D721Med (cell line): ENCODE results near the gene FAM81A.

Experiments
- DNase-seq: peaks from one replicate; pipeline ENCODE4 v3.0.0; 2011; ENCODE audit warnings: low spot score; ENCODE audit not compliant: insufficient read length
- FAIRE-seq: peaks from 2 replicates; lab custom pipeline; 2011; peaks lifted over from hg19 to GRCh38; lab: Jason Lieb, UNC
- TF ChIP-seq, protein P1 (sequence below): IDR thresholded peaks from 2 replicates; pipeline ENCODE4 v1.5.1; 2012; ENCODE audit warnings: mild to moderate bottlenecking, control low read depth; ENCODE audit not compliant: insufficient read depth; ENCODE audit errors: missing control alignments

FAM81A gene

DNA sequence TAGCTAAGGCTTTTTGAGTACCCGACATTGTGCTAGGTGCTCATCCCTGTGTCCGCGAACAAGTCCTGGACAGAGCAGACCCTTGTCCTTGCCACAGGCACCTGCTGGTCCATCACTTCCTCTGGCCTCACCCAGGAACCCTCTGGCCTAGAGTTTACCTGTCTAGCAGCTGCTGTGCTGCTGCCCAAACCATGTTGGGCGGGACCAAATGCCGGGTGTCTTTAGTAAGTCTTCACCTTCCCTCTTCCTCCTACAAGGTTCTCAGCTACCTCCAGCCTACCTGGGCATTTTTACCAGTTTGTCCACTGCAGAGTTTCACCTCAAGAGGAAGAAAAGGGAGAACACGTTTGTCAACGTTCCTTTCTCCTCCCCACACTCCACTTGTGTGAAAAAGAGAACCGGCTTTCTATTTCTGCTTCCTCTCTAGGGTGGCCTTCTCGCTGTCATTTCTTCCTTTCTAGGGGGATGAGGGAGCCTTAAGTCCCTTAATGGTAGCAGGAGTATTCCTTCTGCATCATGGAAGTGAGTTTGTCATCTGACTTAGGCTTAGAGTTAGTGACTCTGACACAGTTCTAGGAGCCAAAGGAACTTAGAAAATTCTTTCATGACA is 93.2 kb downstream of the FAM81A start:
- DNase-seq (no peak), FAIRE-seq (no peak)
- TF ChIP-seq, protein P1, sequence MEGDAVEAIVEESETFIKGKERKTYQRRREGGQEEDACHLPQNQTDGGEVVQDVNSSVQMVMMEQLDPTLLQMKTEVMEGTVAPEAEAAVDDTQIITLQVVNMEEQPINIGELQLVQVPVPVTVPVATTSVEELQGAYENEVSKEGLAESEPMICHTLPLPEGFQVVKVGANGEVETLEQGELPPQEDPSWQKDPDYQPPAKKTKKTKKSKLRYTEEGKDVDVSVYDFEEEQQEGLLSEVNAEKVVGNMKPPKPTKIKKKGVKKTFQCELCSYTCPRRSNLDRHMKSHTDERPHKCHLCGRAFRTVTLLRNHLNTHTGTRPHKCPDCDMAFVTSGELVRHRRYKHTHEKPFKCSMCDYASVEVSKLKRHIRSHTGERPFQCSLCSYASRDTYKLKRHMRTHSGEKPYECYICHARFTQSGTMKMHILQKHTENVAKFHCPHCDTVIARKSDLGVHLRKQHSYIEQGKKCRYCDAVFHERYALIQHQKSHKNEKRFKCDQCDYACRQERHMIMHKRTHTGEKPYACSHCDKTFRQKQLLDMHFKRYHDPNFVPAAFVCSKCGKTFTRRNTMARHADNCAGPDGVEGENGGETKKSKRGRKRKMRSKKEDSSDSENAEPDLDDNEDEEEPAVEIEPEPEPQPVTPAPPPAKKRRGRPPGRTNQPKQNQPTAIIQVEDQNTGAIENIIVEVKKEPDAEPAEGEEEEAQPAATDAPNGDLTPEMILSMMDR = no peak

DNA sequence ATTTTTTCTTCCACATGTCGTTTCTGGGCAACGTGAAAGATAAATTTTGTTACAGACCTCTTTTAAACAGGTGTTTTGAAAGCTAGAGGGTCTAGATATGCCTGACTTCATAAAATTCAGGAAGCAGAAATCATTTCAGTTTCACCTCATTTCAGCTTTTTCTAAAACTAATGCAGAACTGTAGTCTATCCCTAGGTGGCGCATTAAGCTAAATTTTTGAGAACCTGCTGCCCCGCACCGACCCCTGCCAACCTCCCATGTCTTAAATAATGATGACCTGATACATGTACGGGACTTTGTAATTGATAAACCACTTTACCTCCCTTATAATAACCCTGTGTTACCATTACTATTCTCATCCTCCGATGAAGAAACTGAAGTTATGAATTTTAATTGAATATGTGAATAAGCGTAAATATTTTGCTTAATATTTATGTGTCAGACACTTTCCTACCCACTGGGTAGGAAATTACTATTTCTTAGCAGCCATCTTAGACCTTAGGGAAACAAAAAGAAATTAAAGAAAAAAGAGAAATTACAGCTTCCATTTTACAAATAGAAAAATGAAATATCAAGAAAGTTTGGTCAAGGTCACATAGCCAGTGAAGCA is 94.9 kb downstream of the FAM81A start:
- FAIRE-seq (no peak), DNase-seq (no peak)
- TF ChIP-seq, protein P1 = peak; percentile 76

DNA sequence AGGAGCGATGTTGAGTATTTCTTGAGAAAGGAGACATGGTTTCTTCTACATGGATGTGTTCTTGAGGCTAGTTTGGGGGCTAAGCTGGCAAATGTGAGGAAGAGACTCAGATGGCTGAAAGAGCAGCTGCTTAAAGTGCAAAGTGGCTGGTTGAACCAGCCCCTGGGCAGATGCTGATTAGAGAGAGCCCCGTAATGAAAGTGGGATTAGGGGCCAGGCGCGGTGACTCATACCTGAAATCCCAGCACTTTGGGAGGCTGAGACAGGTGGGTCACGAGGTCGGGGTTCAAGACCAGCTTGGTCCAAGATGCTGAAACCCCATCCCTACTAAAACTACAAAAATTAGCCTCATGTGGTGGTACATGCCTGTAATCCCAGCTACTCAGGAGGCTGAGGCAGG is 98.6 kb downstream of the FAM81A start:
- FAIRE-seq = no peak
- no peak for DNase-seq
- TF ChIP-seq, protein P1 = no peak

DNA sequence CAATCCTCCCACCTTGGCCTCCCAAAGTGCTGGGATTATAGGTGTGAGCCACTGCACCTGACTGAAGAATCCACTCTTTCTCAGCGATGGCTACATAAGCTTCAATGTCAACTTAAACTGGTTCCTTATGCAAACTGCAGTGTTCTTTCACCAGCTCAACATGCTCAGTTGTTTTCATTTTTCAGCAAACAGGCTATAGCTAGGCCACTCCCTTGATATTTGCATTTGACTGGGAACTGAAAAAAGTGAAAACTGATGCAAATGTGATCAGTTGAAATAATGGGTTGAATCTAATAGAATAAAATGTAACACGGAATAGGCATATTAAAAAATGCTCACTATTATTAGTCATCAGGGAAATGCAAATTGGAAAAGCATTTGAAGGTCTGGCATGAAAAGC is 99.4 kb downstream of the FAM81A start:
- TF ChIP-seq, protein P1 = no peak
- FAIRE-seq = no peak
- no peak for DNase-seq

DNA sequence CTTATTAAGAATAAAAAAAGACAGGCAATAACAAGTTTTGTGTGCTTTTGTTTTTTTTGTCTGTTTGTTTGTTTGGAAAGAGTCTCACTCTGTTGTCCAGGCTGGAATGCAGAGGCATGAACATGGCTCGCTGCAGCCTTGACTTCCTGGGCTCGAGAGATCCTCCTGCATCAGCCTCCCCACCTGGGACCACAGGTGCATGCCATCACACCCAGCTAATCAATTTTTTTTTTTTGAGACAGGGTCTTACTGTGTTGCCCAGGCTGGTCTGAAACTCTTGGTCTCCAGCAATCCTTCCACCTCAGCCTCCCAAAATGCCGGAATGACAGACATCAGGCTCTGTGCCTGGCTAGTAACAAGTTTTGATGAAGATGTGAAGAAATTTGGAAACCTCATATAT is 100.5 kb downstream of the FAM81A start:
- DNase-seq (no peak), FAIRE-seq (no peak)
- TF ChIP-seq, protein P1 = no peak

DNA sequence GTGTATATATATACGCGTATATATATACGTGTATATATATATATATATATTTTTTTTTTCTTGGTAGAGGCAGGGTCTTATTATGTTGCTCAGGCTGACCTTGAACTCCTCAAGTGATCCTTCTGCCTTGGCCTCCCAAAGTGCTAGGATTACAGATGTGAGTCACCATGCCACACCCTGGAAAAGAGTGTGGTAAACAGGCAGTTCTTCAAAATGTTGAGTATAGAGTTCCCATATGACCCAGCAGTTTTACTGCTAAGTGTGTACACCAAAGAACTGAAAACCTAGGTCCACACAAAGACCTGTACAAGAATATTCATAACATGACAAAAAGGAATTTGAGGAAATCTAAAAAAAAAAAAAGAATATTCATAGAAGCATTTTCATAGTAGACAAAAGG is 101.8 kb downstream of the FAM81A start:
- DNase-seq = no peak
- TF ChIP-seq, protein P1 = no peak
- no peak for FAIRE-seq

DNA sequence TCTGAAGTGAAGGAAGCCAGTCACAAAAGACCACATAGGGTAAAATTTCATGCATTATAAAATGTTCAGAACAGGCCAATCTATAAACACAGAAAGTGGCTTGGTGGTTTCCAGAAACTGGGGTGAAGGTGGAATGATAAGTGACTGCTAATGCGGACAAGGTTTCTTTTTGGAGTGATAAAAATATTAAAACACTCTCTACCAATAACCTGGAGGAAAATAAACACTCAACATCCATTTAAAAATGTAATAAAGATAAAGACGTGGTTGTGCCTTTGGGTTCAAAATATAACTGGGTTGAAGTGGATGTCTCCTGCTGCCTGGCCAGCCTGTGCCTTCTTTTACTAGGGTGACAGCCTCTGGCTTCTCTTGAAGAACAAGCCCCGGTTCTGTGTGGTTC is 102.7 kb downstream of the FAM81A start:
- TF ChIP-seq, protein P1 = no peak
- DNase-seq (no peak), FAIRE-seq (no peak)
